Right ventricle myocardium superior (tissue), 1 donor: ENCODE data around the gene ZC2HC1C. TPM values are rescaled to one million over a fixed set of nuclear protein-coding genes. Genes with fewer than 3 reads are reported as not detected.
A peak's percentile ranks its signal among the peaks of the same experiment; 100 is the strongest.
"Not testable (repeated sequence)": the region's sequence is repeated elsewhere in the genome, so short reads cannot be mapped to it uniquely, and the experiment has no call there.

ENCODE experiments used
- ATAC-seq: fragments of 200-7000 bp; cut with Tn5 transposase; one replicate; pipeline ENCODE4 v1.9.1; 2020; ENCODE audit warnings: mild to moderate bottlenecking; ENCODE audit not compliant: poor library complexity
- DNase-seq: peaks from one replicate; pipeline ENCODE4 v3.0.0-alpha.2; 2020
- intact Hi-C: fragments of 100-400 bp; cut with DNase I; formaldehyde crosslinking; loops from one replicate; pipeline ENCODE4 v1.11.2; 2022
- total RNA-seq: library from RNA; stranded (reverse); fragmentation: NEBNext Ultra II Directional; extraction: Animal tissue kit (Norgen Biotek cat#: 25700); gene quantifications from one replicate; pipeline ENCODE4 v1.2.1, GENCODE V29; 2021
- donor health status: DM: no; HTN: yes; CAD: no; lungs with severe emphysema.

The ZC2HC1C gene
- total RNA-seq, 1 donor from 2014 or later: 11.3 TPM

DNA sequence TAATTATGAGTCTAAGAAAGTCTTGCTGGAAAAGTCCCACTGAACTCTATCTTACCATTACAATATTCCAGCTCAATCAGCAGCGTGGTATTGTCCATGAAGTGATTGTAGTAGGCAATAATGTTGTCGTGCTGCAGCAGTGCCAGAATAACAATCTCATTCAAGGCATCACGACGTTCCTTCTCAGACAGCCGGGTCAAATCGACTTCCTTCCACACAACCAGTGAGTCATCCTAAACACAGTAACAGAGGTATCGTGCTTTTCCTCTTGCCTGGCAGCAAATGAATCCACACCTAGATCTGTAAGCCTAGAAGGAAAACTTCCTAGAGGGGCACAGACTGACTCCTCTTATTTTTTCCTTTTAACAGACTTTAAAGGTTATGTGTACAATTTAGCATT lies 54.5 kb downstream of the ZC2HC1C start:
- no peak for ATAC-seq
- no peak for DNase-seq
- intact Hi-C loops: no loop called here

- intact Hi-C loops: loop anchor here (5.0 kb wide), 1 partner anchor 362 kb away; no protein-coding TSS in a partner anchor
- ATAC-seq (no peak), DNase-seq (no peak)
Measured at GRCh38 chr14:75125617-75126016, 56.2 kb downstream of the ZC2HC1C start.

- DNase-seq (no peak), ATAC-seq (no peak)
- intact Hi-C loops: loop anchor here (5.0 kb wide), 1 partner anchor 361 kb away; no protein-coding TSS in a partner anchor
Measured at GRCh38 chr14:75126121-75126544, 56.7 kb downstream of the ZC2HC1C start.

- intact Hi-C loops: loop anchor here (5.0 kb wide), 1 partner anchor 360 kb away; no protein-coding TSS in a partner anchor
- peak; percentile 97 for ATAC-seq
- peak; percentile 95 for DNase-seq
Measured at GRCh38 chr14:75126679-75127473, 57.4 kb downstream of the ZC2HC1C start, which contains the start of gene NEK9. Gene NEK9, minus strand, starts transcription at chr14:75127048. Its CDS starts 127 bp downstream, at chr14:75126921.

DNA sequence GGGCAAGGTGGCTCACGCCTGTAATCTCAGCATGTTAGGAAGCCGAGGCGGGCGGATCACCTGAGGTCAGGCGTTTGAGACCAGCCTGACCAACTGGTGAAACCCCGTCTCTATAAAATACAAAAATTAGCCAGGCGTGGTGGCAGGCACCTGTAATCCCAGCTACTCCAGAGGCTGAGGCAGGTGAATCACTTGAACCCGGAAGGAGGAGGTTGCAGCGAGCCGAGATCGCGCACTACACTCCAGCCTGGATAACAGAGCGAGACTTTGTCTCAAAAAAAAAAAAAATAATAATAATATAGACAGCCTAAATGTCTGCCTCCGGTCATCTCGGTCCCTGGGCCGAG lies 58.0 kb downstream of the ZC2HC1C start:
- intact Hi-C loops: loop anchor here (5.0 kb wide), 1 partner anchor 360 kb away; no protein-coding TSS in a partner anchor
- not testable (repeated sequence) for DNase-seq, ATAC-seq

DNA sequence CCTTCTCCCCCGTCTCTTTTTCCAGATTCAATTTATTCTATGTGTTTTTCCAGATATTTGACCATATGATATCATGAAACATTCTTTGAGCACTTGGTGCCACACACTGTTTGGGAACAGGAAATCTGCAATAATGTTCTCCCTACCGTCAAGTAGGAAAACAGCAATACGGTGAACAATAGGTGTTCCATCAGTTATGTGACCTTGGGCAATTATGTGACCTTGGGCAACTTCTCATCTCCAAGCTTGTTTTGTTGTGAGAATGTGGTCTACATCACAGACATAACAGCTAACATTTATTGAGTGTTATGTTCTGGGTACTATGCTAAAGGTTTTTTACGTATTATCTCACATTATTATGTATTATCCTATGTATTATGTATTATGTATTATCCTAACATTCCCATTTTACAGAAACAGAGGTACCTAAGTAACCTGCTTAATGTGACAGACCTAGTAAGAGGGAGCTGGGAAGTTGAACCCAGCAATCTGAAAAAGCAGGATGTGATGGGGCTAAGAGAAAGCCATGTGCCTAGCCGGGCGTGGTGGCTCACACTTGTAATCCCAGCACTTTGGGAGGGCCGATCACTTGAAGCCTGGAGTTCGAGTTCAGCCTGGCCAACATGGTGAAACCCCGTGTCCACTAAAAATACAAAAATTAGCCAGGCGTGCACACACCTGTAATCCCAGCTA lies 58.6 kb downstream of the ZC2HC1C start:
- intact Hi-C loops: loop anchor here (5.0 kb wide), 1 partner anchor 359 kb away; no protein-coding TSS in a partner anchor
- ATAC-seq (no peak), DNase-seq (no peak)

DNA sequence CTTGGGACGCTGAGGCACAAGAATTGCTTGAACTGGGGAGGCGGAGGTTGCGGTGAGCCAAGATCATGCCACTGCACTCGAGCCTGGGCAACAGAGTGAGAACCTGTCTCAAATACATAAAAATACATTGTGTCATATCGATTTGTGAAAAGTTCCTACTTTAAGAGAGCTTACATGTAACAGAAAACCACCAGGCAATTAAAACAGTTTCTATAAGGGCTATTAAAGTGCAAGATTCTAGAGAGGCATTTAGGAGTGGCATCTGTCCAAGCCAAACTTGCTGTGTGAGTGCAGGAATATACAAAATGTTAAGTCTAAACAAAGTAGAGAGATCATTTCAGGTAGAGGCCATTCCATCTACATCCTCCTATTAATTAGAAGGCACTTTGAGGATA lies 59.2 kb downstream of the ZC2HC1C start:
- intact Hi-C loops: loop anchor here (5.0 kb wide), 1 partner anchor 359 kb away; no protein-coding TSS in a partner anchor
- ATAC-seq (no peak), DNase-seq (no peak)

Other genes with a start within 250 kb of the ZC2HC1C start
- not detected for gene PROX2, start 193.5 kb upstream of the ZC2HC1C start, total RNA-seq
- gene DLST, start 187.7 kb upstream of the ZC2HC1C start, total RNA-seq: 205 TPM
- gene RPS6KL1, start 146.4 kb upstream of the ZC2HC1C start, total RNA-seq: 16.8 TPM
- 5.1 TPM for gene PGF, start 114.0 kb upstream of the ZC2HC1C start, total RNA-seq
- 29.5 TPM for gene EIF2B2, start 66.7 kb upstream of the ZC2HC1C start, total RNA-seq
- 21.8 TPM for gene MLH3, start 18.2 kb upstream of the ZC2HC1C start, total RNA-seq
- 11.9 TPM for gene ACYP1, start 5.6 kb upstream of the ZC2HC1C start, total RNA-seq
- gene NEK9, start 57.4 kb downstream of the ZC2HC1C start, total RNA-seq: 109 TPM
- 235 TPM for gene TMED10, start 107.0 kb downstream of the ZC2HC1C start, total RNA-seq
- gene FOS, start 209.2 kb downstream of the ZC2HC1C start, total RNA-seq: 11.9 TPM